Kidney epithelial cell (primary cell): Measurements from ENCODE around the gene C8A. TPM values are rescaled to one million over a fixed set of nuclear protein-coding genes. Genes with fewer than 3 reads are reported as not detected.

Experiments
- DNase-seq: peaks from one replicate; pipeline ENCODE4 v3.0.0-alpha.2; 2010; ENCODE audit warnings: low read depth
- H3K27me3 ChIP-seq: 2 replicates; pipeline ENCODE4 v1.6.0; 2011; ENCODE audit warnings: low read length; ENCODE audit not compliant: control insufficient read depth, insufficient read depth
- H3K36me3 ChIP-seq: 2 replicates; pipeline ENCODE4 v1.5.1; 2011; ENCODE audit warnings: low read length; ENCODE audit not compliant: control insufficient read depth, insufficient read depth
- H3K4me3 ChIP-seq: 2 replicates; pipeline ENCODE4 v1.5.1; 2011; ENCODE audit warnings: low read depth, mild to moderate bottlenecking, control low read depth, low read length
- total RNA-seq: library from RNA; depleted of rRNA; stranded (reverse); fragments of >200 nt; gene quantifications from 2 replicates; pipeline ENCODE4 v1.2.3, GENCODE V29; 2015
- TF ChIP-seq, protein P1 (sequence below): IDR thresholded peaks from 2 replicates; pipeline ENCODE4 v1.5.1; 2011; ENCODE audit warnings: mild to moderate bottlenecking, moderate library complexity, low read length, control low read depth, inconsistent platforms; ENCODE audit not compliant: insufficient read depth, poor library complexity, severe bottlenecking

The C8A gene
- not detected in 2 replicates for total RNA-seq

DNA sequence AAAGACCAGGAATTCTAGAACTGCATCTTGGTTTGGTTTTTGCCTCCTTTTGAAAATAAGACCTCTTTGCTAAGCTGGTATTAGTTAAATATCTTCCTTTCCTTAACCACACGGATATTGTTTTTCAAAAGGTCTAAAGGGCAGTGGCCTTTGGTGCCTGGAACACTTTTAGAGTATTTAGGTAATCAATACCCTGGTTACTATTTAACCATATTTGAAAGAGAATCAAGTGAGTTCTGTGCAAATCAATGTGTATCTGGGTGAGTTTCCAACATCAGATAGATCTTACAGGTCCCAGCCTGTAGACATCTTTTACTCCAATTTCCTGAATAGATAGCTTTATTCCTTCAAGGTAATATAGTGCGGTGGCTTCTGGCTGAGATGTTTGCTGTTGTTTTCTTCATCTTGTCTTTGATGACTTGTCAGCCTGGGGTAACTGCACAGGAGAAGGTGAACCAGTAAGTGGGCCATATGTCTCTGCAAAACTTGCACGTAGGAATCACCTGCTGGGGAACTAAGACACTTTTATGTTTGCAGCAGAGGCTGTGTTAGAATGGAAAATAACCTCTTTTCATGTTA, at the start of gene C8A:
Gene C8A, plus strand, starts transcription at position 277 of the 579 bp plus-strand sequence. Its CDS starts 105 bp downstream, at position 382.
- DNase-seq = no peak
- TF ChIP-seq, protein P1, sequence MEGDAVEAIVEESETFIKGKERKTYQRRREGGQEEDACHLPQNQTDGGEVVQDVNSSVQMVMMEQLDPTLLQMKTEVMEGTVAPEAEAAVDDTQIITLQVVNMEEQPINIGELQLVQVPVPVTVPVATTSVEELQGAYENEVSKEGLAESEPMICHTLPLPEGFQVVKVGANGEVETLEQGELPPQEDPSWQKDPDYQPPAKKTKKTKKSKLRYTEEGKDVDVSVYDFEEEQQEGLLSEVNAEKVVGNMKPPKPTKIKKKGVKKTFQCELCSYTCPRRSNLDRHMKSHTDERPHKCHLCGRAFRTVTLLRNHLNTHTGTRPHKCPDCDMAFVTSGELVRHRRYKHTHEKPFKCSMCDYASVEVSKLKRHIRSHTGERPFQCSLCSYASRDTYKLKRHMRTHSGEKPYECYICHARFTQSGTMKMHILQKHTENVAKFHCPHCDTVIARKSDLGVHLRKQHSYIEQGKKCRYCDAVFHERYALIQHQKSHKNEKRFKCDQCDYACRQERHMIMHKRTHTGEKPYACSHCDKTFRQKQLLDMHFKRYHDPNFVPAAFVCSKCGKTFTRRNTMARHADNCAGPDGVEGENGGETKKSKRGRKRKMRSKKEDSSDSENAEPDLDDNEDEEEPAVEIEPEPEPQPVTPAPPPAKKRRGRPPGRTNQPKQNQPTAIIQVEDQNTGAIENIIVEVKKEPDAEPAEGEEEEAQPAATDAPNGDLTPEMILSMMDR = no peak
- H3K4me3 ChIP-seq = no peak within 1 kb of the TSS
- no peaks in the 10 kb centered on the region for H3K27me3 ChIP-seq
- no peaks in the 10 kb centered on the region for H3K36me3 ChIP-seq

- no peak overlapping the region for H3K4me3 ChIP-seq
- H3K36me3 ChIP-seq = no peaks in the 10 kb centered on the region
- TF ChIP-seq, protein P1 = peak; percentile 4
- no peak for DNase-seq
- no peaks in the 10 kb centered on the region for H3K27me3 ChIP-seq
Measured at GRCh38 chr1:56806804-56807203, 47.8 kb upstream of the C8A start.

GRCh38 chr1:56808410-56808809, 46.2 kb upstream of the C8A start:
- TF ChIP-seq, protein P1 = no peak
- no peaks in the 10 kb centered on the region for H3K36me3 ChIP-seq
- DNase-seq = no peak
- H3K27me3 ChIP-seq = no peaks in the 10 kb centered on the region
- H3K4me3 ChIP-seq = no peak overlapping the region

DNA sequence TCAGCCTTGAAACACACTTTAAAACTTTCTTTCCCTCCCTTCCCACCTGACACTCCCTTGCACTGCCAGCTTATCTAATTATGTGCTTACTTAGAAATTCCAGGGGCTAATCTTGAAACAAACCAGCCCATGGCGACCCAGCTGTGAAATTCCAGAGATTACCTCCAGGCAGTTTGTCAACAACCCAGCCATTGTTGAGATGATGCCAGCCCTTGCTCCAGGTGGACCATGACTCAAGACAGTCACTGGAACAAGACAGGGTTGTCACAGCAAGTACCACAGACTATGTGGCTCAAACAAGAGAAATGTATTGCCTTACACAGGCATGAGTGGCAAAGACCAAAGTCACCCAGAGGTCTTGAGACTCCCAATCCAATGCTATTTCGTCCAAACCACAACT, 43.3 kb upstream of the C8A start:
- DNase-seq = no peak
- no peaks in the 10 kb centered on the region for H3K36me3 ChIP-seq
- TF ChIP-seq, protein P1 = no peak
- H3K27me3 ChIP-seq = no peaks in the 10 kb centered on the region
- no peak overlapping the region for H3K4me3 ChIP-seq

- DNase-seq = no peak
- H3K4me3 ChIP-seq = no peak overlapping the region
- TF ChIP-seq, protein P1 = no peak
- H3K27me3 ChIP-seq = no peaks in the 10 kb centered on the region
- no peaks in the 10 kb centered on the region for H3K36me3 ChIP-seq
Measured at GRCh38 chr1:56814205-56814604, 40.4 kb upstream of the C8A start.

- H3K4me3 ChIP-seq = no peak overlapping the region
- no peaks in the 10 kb centered on the region for H3K36me3 ChIP-seq
- TF ChIP-seq, protein P1 = no peak
- H3K27me3 ChIP-seq = no peaks in the 10 kb centered on the region
- DNase-seq = no peak
Measured at GRCh38 chr1:56816264-56816663, 38.3 kb upstream of the C8A start.
